Right kidney (tissue), 9 donors: Measurements from ENCODE around the gene TRAF5.
"Not testable (repeated sequence)": the region's sequence is repeated elsewhere in the genome, so short reads cannot be mapped to it uniquely, and the experiment has no call there.

Experiments used
- DNase-seq: peaks from one replicate; pipeline ENCODE4 v3.0.0-alpha.2; 2016
- long read RNA-seq, 8 donors: transcript quantifications; one replicate each; lab custom pipeline, GENCODE V29; 2026

Gene TRAF5
- long read RNA-seq, donor 1, partial matches to known transcripts = 0 of 1 reads
- long read RNA-seq, donor 1, other reads (novel, unspliced or antisense) = 0 of 1 reads
- long read RNA-seq, donor 2, partial matches to known transcripts = 0 of 1 reads
- long read RNA-seq, donor 2, other reads (novel, unspliced or antisense) = 0 of 1 reads
- long read RNA-seq, donor 3, partial matches to known transcripts = 0 of 1 reads
- long read RNA-seq, donor 3, other reads (novel, unspliced or antisense) = 0 of 1 reads
- long read RNA-seq, donor 4, partial matches to known transcripts = 0 of 4 reads
- long read RNA-seq, donor 4, other reads (novel, unspliced or antisense) = 0 of 4 reads
- long read RNA-seq, donor 5, partial matches to known transcripts = 0 of 4 reads
- long read RNA-seq, donor 5, other reads (novel, unspliced or antisense) = 0 of 4 reads
- long read RNA-seq, donor 6, partial matches to known transcripts = 0 of 1 reads
- long read RNA-seq, donor 6, other reads (novel, unspliced or antisense) = 0 of 1 reads
- long read RNA-seq, donor 7, partial matches to known transcripts = 9 of 13 reads
- long read RNA-seq, donor 7, other reads (novel, unspliced or antisense) = 0 of 13 reads
- long read RNA-seq, donor 8, partial matches to known transcripts = 0 of 1 reads
- long read RNA-seq, donor 8, other reads (novel, unspliced or antisense) = 0 of 1 reads

- DNase-seq = peak; percentile 80
Measured at GRCh38 chr1:211326528-211327345, at the start of gene TRAF5. Gene TRAF5 (plus strand): TSS chr1:211326833. CDS start chr1:211353240, 26,407 bp downstream.

GRCh38 chr1:211279340-211279739 is 47.3 kb upstream of the TRAF5 start:
- no peak for DNase-seq

GRCh38 chr1:211280910-211281309 is 45.7 kb upstream of the TRAF5 start:
- DNase-seq = no peak

- no peak for DNase-seq
Measured at GRCh38 chr1:211281320-211282022, 45.2 kb upstream of the TRAF5 start.

GRCh38 chr1:211282023-211282373 is 44.6 kb upstream of the TRAF5 start:
- DNase-seq = no peak

- DNase-seq = no peak
Measured at GRCh38 chr1:211285196-211285595, 41.4 kb upstream of the TRAF5 start.

- DNase-seq = no peak
Measured at GRCh38 chr1:211287218-211287617, 39.4 kb upstream of the TRAF5 start.

GRCh38 chr1:211292411-211292810 is 34.2 kb upstream of the TRAF5 start:
- no peak for DNase-seq

GRCh38 chr1:211296396-211296795 is 30.2 kb upstream of the TRAF5 start:
- no peak for DNase-seq

- DNase-seq = no peak
Measured at GRCh38 chr1:211305044-211305443, 21.6 kb upstream of the TRAF5 start.

GRCh38 chr1:211309617-211310016 is 17.0 kb upstream of the TRAF5 start:
- no peak for DNase-seq

GRCh38 chr1:211313392-211313791 is 13.2 kb upstream of the TRAF5 start:
- no peak for DNase-seq

- no peak for DNase-seq
Measured at GRCh38 chr1:211318576-211319280, 7.9 kb upstream of the TRAF5 start.

GRCh38 chr1:211319892-211320291 is 6.7 kb upstream of the TRAF5 start:
- no peak for DNase-seq

GRCh38 chr1:211320980-211321379 is 5.7 kb upstream of the TRAF5 start:
- no peak for DNase-seq

- DNase-seq = not testable (repeated sequence)
Measured at GRCh38 chr1:211321646-211322045, 5.0 kb upstream of the TRAF5 start.

GRCh38 chr1:211323156-211324063 is 3.2 kb upstream of the TRAF5 start:
- DNase-seq = no peak

GRCh38 chr1:211324992-211325775 is 1.4 kb upstream of the TRAF5 start:
- no peak for DNase-seq

GRCh38 chr1:211326140-211326527 is 499 bp upstream of the TRAF5 start:
- DNase-seq = no peak
